Measurements from ENCODE around the gene ZNF304. TPM values are rescaled to one million over a fixed set of nuclear protein-coding genes. Genes with fewer than 3 reads are reported as not detected.
A peak's percentile ranks its signal among the peaks of the same experiment; 100 is the strongest.

Gene ZNF304
- polyA plus RNA-seq, 3 donors, result 0.96 to 2.9 (median 1.0) TPM

DNA sequence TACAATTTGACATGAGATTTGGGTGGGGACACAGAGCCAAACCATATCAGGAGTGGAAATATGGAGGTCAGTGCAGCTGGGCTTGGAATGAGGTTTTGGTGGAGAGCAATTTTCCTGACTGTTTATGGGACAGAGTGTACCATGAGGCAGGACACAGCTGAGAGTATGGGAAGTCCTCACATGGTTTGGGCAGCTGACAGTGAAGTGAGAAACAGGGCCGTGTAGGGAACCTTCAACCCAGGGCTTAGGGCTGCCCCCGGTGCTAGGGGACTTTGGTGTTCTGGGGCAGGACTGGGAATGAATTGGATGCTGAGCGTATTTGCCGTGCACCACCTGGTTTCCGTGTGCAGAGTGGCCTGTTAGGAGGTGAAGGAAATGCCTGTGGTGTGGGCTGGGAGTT, 44.6 kb downstream of the ZNF304 start:
- H3K36me3 ChIP-seq (replicated peaks in 1 of 2; ENCODE audit: control insufficient read depth in 1 of 2, insufficient read depth in 2 of 2, low read length in 2 of 2), result peaks cover 40 to 71% of the 10 kb centered on the region in 2 donors
- no peak overlapping the region for H2AFZ ChIP-seq (ENCODE audit: insufficient read depth, low read depth, low read length, poor library complexity, severe bottlenecking)
- H3K27me3 ChIP-seq (ENCODE audit: control insufficient read depth in 2 of 2, insufficient read depth in 2 of 2, low read length in 2 of 2), result no peaks in the 10 kb centered on the region
- H3K27me3 Mint-ChIP-seq (ENCODE audit: low read depth in 3 of 3), result peaks cover 0 to 4% (median 2%) of the 10 kb centered on the region in 3 donors
- peaks cover 6% of the 10 kb centered on the region for H3K4me1 Mint-ChIP-seq
- 97% methylated on average over 4 of the region's 5 CpGs for WGBS (ENCODE audit: insufficient coverage)
- H3K79me2 ChIP-seq (ENCODE audit: insufficient read depth, low read length), result peaks cover 24% of the 10 kb centered on the region
- H3K4me3 ChIP-seq (replicated peaks in 1 of 3; ENCODE audit: low read depth in 2 of 3, low read length in 3 of 3), result no peak overlapping the region
- H3K27ac ChIP-seq (ENCODE audit: low read depth in 1 of 2, low read length in 2 of 2), result no peak overlapping the region
- peaks cover under 1 to 4% of the 10 kb centered on the region in 2 donors for H3K4me1 ChIP-seq (ENCODE audit: control insufficient read depth in 1 of 2, insufficient read depth in 2 of 2, low read length in 2 of 2)
- no peak overlapping the region for H3K4me2 ChIP-seq (replicated peaks; ENCODE audit: extremely low read depth, low read length, poor library complexity, severe bottlenecking)
- no peak overlapping the region for H3K4me3 Mint-ChIP-seq
- no peak for DNase-seq
- H3K9me3 ChIP-seq (replicated peaks in 1 of 2; ENCODE audit: control insufficient read depth in 1 of 2, insufficient read depth in 1 of 2, low read length in 2 of 2), result peaks cover 52 to 69% of the 10 kb centered on the region in 2 donors
- peak overlapping the region in 1 of 7 donors; percentile 17 for H3K27ac Mint-ChIP-seq
- no peak for TF ChIP-seq CTCF (IDR thresholded peaks at IDR 0.05)
- H3K36me3 Mint-ChIP-seq, result peaks cover 64 to 67% of the 10 kb centered on the region in 2 donors
- no peaks in the 10 kb centered on the region for H4K20me1 ChIP-seq (ENCODE audit: insufficient read depth, low read length)
- intact Hi-C loops (cut with micrococcal nuclease), result no loop called here
- peaks cover 47 to 82% (median 62%) of the 10 kb centered on the region in 7 donors for H3K9me3 Mint-ChIP-seq
- H3K9ac ChIP-seq (ENCODE audit: insufficient read depth, low read length, poor library complexity, severe bottlenecking), result no peak overlapping the region

- Histone ChIP-seq H3K79me2 (ENCODE audit: insufficient read depth, low read length) (peaks cover 3% of the 10 kb centered on the region), H3K4me2 (replicated peaks; ENCODE audit: extremely low read depth, low read length, poor library complexity, severe bottlenecking) (no peak overlapping the region), H3K4me1 (ENCODE audit: control insufficient read depth in 1 of 2, insufficient read depth in 2 of 2, low read length in 2 of 2) (no peaks in the 10 kb centered on the region), H3K27ac (ENCODE audit: low read depth in 1 of 2, low read length in 2 of 2) (no peak overlapping the region), H3K27me3 (ENCODE audit: control insufficient read depth in 2 of 2, insufficient read depth in 2 of 2, low read length in 2 of 2) (no peaks in the 10 kb centered on the region), H2AFZ (ENCODE audit: insufficient read depth, low read depth, low read length, poor library complexity, severe bottlenecking) (no peak overlapping the region), H3K36me3 (replicated peaks in 1 of 2; ENCODE audit: control insufficient read depth in 1 of 2, insufficient read depth in 2 of 2, low read length in 2 of 2) (peaks cover 35 to 63% of the 10 kb centered on the region in 2 donors), H3K4me3 (replicated peaks in 1 of 3; ENCODE audit: low read depth in 2 of 3, low read length in 3 of 3) (no peak overlapping the region), H3K9me3 (replicated peaks in 1 of 2; ENCODE audit: control insufficient read depth in 1 of 2, insufficient read depth in 1 of 2, low read length in 2 of 2) (peaks cover 68 to 76% of the 10 kb centered on the region in 2 donors), H4K20me1 (ENCODE audit: insufficient read depth, low read length) (no peaks in the 10 kb centered on the region), H3K9ac (ENCODE audit: insufficient read depth, low read length, poor library complexity, severe bottlenecking) (no peak overlapping the region)
- peaks cover 56 to 57% of the 10 kb centered on the region in 2 donors for H3K36me3 Mint-ChIP-seq
- intact Hi-C loops (cut with micrococcal nuclease), result no loop called here
- peaks cover 55 to 92% (median 70%) of the 10 kb centered on the region in 7 donors for H3K9me3 Mint-ChIP-seq
- no peak for DNase-seq
- peaks cover 0 to 3% (median 2%) of the 10 kb centered on the region in 3 donors for H3K27me3 Mint-ChIP-seq (ENCODE audit: low read depth in 3 of 3)
- H3K27ac Mint-ChIP-seq, result no peak overlapping the region
- TF ChIP-seq CTCF (IDR thresholded peaks at IDR 0.05), result no peak
- no CpG with 5 or more reads among the region's 5 CpGs for WGBS (ENCODE audit: insufficient coverage)
- no peak overlapping the region for H3K4me3 Mint-ChIP-seq
- no peaks in the 10 kb centered on the region for H3K4me1 Mint-ChIP-seq
Observed at GRCh38 chr19:57398868-57399267, 47.8 kb downstream of the ZNF304 start.
